IMR-90 (cell line): ENCODE results near the gene CASK. TPM values are rescaled to one million over a fixed set of nuclear protein-coding genes. Genes with fewer than 3 reads are reported as not detected.

Source experiments
- ATAC-seq: fragments of 200-7000 bp; cut with Tn5 transposase; 2 replicates; pipeline ENCODE4 v1.9.1; 2020; ENCODE audit warnings: low read depth, mild to moderate bottlenecking, moderate library complexity
- BruUV-seq: library from RNA; stranded (reverse); fragments of 400-500 nt; replicated peaks from 2 replicates; lab custom pipeline; 2021; lab: Mats Ljungman, UMichigan
- CTCF ChIA-PET: fragments of 300-600 bp; formaldehyde crosslinking; extraction: SDS; loops from one replicate; lab custom pipeline; 2021; ENCODE audit warnings: antibody characterized with exemption; lab: Yijun Ruan, JAX
- POLR2A ChIA-PET: fragments of 300-600 bp; sonication (Branson Sonifier 250); formaldehyde crosslinking; loops from one replicate; lab custom pipeline; 2022; ENCODE audit warnings: antibody characterized with exemption; ENCODE audit not compliant: unreplicated experiment; lab: Charles Lee
- DNase-seq: peaks from one replicate; pipeline ENCODE4 v3.0.0; 2013
- H2AFZ ChIP-seq: replicated peaks from 2 replicates; pipeline ENCODE3; 2013; ENCODE audit warnings: low read length, mild to moderate bottlenecking; ENCODE audit not compliant: poor library complexity
- H2AK5ac ChIP-seq: 2 replicates; pipeline ENCODE4 v1.6.1; 2013; ENCODE audit warnings: low read depth, low read length, inconsistent platforms
- H2AK9ac ChIP-seq: replicated peaks from 2 replicates; pipeline ENCODE3; 2013; ENCODE audit warnings: mild to moderate bottlenecking, low read depth, low read length, moderate library complexity; ENCODE audit not compliant: poor library complexity
- H2BK120ac ChIP-seq: 2 replicates; pipeline ENCODE4 v1.6.1; 2013; ENCODE audit warnings: low read depth, low read length, inconsistent platforms
- H2BK15ac ChIP-seq: 3 replicates; pipeline ENCODE4 v1.6.1; 2013; ENCODE audit warnings: low read depth, low read length, inconsistent platforms
- H2BK20ac ChIP-seq: 2 replicates; pipeline ENCODE4 v1.6.1; 2013; ENCODE audit warnings: low read depth, mild to moderate bottlenecking, inconsistent platforms, low read length, moderate library complexity
- H2BK5ac ChIP-seq: 2 replicates; pipeline ENCODE4 v1.6.1; 2013; ENCODE audit warnings: mild to moderate bottlenecking, low read depth, low read length, inconsistent platforms; ENCODE audit not compliant: poor library complexity, severe bottlenecking
- H3K14ac ChIP-seq: replicated peaks from 2 replicates; pipeline ENCODE4 v1.6.1; 2013; ENCODE audit warnings: low read depth, low read length, inconsistent platforms
- H3K18ac ChIP-seq: 2 replicates; pipeline ENCODE4 v1.6.1; 2013; ENCODE audit warnings: low read depth, low read length, control low read depth
- H3K23ac ChIP-seq: 2 replicates; pipeline ENCODE4 v1.6.1; 2013; ENCODE audit warnings: low read depth, low read length, inconsistent platforms
- H3K27ac ChIP-seq: 2 replicates; pipeline ENCODE4 v1.5.1; 2013; ENCODE audit warnings: mild to moderate bottlenecking, control low read depth, low read length; ENCODE audit not compliant: insufficient read depth
- H3K27me3 ChIP-seq: 2 replicates; pipeline ENCODE4 v1.6.1; 2013; ENCODE audit warnings: low read length; ENCODE audit not compliant: control insufficient read depth, insufficient read depth
- H3K36me3 ChIP-seq: 2 replicates; pipeline ENCODE4 v1.6.1; 2013; ENCODE audit warnings: low read length, mixed read lengths; ENCODE audit not compliant: control insufficient read depth, insufficient read depth
- H3K4ac ChIP-seq: 2 replicates; pipeline ENCODE4 v1.6.1; 2013; ENCODE audit warnings: low read depth, low read length, inconsistent platforms
- H3K4me1 ChIP-seq: 2 replicates; pipeline ENCODE4 v1.6.1; 2013; ENCODE audit warnings: low read length, mixed read lengths; ENCODE audit not compliant: control insufficient read depth, insufficient read depth
- H3K4me2 ChIP-seq: 2 replicates; pipeline ENCODE4 v1.6.1; 2013; ENCODE audit warnings: low read depth, mild to moderate bottlenecking, control low read depth, low read length, moderate library complexity
- H3K4me3 ChIP-seq: 2 replicates; pipeline ENCODE4 v1.5.1; 2013; ENCODE audit warnings: low read depth, mild to moderate bottlenecking, control low read depth, low read length, moderate library complexity; ENCODE audit not compliant: insufficient read depth
- H3K56ac ChIP-seq: 2 replicates; pipeline ENCODE4 v1.6.1; 2013; ENCODE audit warnings: low read length, inconsistent platforms; ENCODE audit not compliant: insufficient read depth; ENCODE audit errors: extremely low read depth
- H3K79me1 ChIP-seq, 2 experiments: 2 replicates each; pipeline ENCODE4 v1.6.1; 2013; ENCODE audit warnings: low read length in 2 of 2, inconsistent platforms in 1 of 2, low read depth in 1 of 2
- H3K9ac ChIP-seq: 2 replicates; pipeline ENCODE4 v1.6.1; 2013; ENCODE audit warnings: low read depth, low read length, control low read depth
- H3K9me1 ChIP-seq: 2 replicates; pipeline ENCODE4 v1.6.1; 2013; ENCODE audit warnings: low read length, inconsistent platforms; ENCODE audit not compliant: insufficient read depth
- H3K9me3 ChIP-seq: 2 replicates; pipeline ENCODE4 v1.6.1; 2013; ENCODE audit warnings: low read length; ENCODE audit not compliant: control insufficient read depth, insufficient read depth
- H4K20me1 ChIP-seq: 2 replicates; pipeline ENCODE4 v1.6.1; 2013; ENCODE audit warnings: low read length, inconsistent platforms; ENCODE audit not compliant: insufficient read depth
- H4K5ac ChIP-seq: 2 replicates; pipeline ENCODE4 v1.6.1; 2013; ENCODE audit warnings: mild to moderate bottlenecking, low read depth, low read length, control low read depth
- H4K8ac ChIP-seq, 2 experiments: 2 replicates each; pipeline ENCODE4 v1.6.1; 2013; ENCODE audit warnings: low read depth in 2 of 2, low read length in 2 of 2, control low read depth in 1 of 2, inconsistent platforms in 1 of 2
- H4K91ac ChIP-seq: 2 replicates; pipeline ENCODE4 v1.6.1; 2013; ENCODE audit warnings: low read depth, low read length, inconsistent platforms; ENCODE audit not compliant: insufficient read depth
- BHLHE40 ChIP-seq: fragments of 150-350 bp; IDR thresholded peaks from 2 replicates; pipeline ENCODE4 v1.6.1; 2016; ENCODE audit warnings: mild to moderate bottlenecking, low read depth, low read length
- CEBPB ChIP-seq: IDR thresholded peaks from 2 replicates; pipeline ENCODE4 v1.6.1; 2012; ENCODE audit warnings: low read depth, low read length, improper control_type of control experiment
- CHD1 ChIP-seq: IDR thresholded peaks from 2 replicates; pipeline ENCODE4 v1.6.1; 2012; ENCODE audit warnings: low read depth, low read length, improper control_type of control experiment
- FOS ChIP-seq: fragments of 150-350 bp; IDR thresholded peaks from 2 replicates; pipeline ENCODE4 v1.6.1; 2016; ENCODE audit warnings: low read depth, low read length
- MAFK ChIP-seq: IDR thresholded peaks from 2 replicates; pipeline ENCODE4 v1.6.1; 2012; ENCODE audit warnings: low read depth, low read length, improper control_type of control experiment
- MAZ ChIP-seq: IDR thresholded peaks from 2 replicates; pipeline ENCODE4 v1.6.1; 2012; ENCODE audit warnings: low read depth, mild to moderate bottlenecking, low read length, improper control_type of control experiment, moderate library complexity, borderline replicate concordance
- NFE2L2 ChIP-seq: fragments of 150-350 bp; IDR thresholded peaks from 2 replicates; pipeline ENCODE4 v1.6.1; 2016; ENCODE audit warnings: low read depth, mild to moderate bottlenecking, low read length
- RAD21 ChIP-seq: IDR thresholded peaks from 2 replicates; pipeline ENCODE4 v1.6.1; 2012; ENCODE audit warnings: low read length, improper control_type of control experiment
- RCOR1 ChIP-seq: IDR thresholded peaks from 2 replicates; pipeline ENCODE4 v1.6.1; 2012; ENCODE audit warnings: mild to moderate bottlenecking, low read length, improper control_type of control experiment; ENCODE audit not compliant: insufficient replicate concordance
- RFX5 ChIP-seq: IDR thresholded peaks from 2 replicates; pipeline ENCODE4 v1.8.0; 2012; ENCODE audit warnings: low read depth, mild to moderate bottlenecking, low read length, moderate library complexity
- SMC3 ChIP-seq: fragments of 150-350 bp; IDR thresholded peaks from 2 replicates; pipeline ENCODE4 v1.6.1; 2016; ENCODE audit warnings: low read depth, mild to moderate bottlenecking, antibody characterized with exemption, low read length, moderate library complexity
- WGBS, 2 experiments: methylation state at CpG; one replicate each; pipeline versions ENCODE4 v1.1.5 to v1.1.7; 2013; ENCODE audit warnings: missing lambda C conversion rate in 2 of 2; ENCODE audit not compliant: insufficient read length in 1 of 2; ENCODE audit errors: extremely low coverage in 2 of 2; 5-methylcytosine and 5-hydroxymethylcytosine counted together
- dilution Hi-C: fragments of 300-500 bp; cut with HindIII; formaldehyde crosslinking; loops from one replicate; pipeline ENCODE4 v1.14.3; 2018; ENCODE audit warnings: low sequenced_read_pairs; ENCODE audit not compliant: unreplicated experiment
- in situ Hi-C: fragments of 300-500 bp; cut with MboI; formaldehyde crosslinking; loops from 3 replicates; pipeline ENCODE4 v1.14.3; 2019; ENCODE audit warnings: low sequenced_read_pairs, inconsistent platforms, mixed read lengths
- intact Hi-C: fragments of 100-400 bp; cut with micrococcal nuclease; formaldehyde crosslinking; loops from 2 replicates; pipeline ENCODE4 v1.10.0; 2022
- polyA plus RNA-seq, 3 experiments: library from polyadenylated mRNA; depleted of rRNA; stranded (reverse); fragments of >200 nt; gene quantifications; 2 replicates each; pipeline ENCODE4 v1.2.3, GENCODE V29; 2012; ENCODE audit warnings: low replicate concordance in 1 of 3
- total RNA-seq: library from RNA; depleted of rRNA; stranded (reverse); fragments of >200 nt; gene quantifications from 2 replicates; pipeline ENCODE4 v1.2.3, GENCODE V29; 2012
- TF ChIP-seq, protein P1 (sequence below): fragments of 150-350 bp; IDR thresholded peaks from 2 replicates; pipeline ENCODE4 v1.6.1; 2017; ENCODE audit warnings: mild to moderate bottlenecking, antibody characterized with exemption, low read length, low read depth
- TF ChIP-seq, protein P2 (sequence below): fragments of 150-350 bp; IDR thresholded peaks from 2 replicates; pipeline ENCODE4 v1.6.1; 2016; ENCODE audit warnings: low read depth, mild to moderate bottlenecking, low read length, moderate library complexity, borderline replicate concordance
- TF ChIP-seq, protein P3 (sequence below): conservative IDR thresholded peaks from 2 replicates; pipeline ENCODE4 v1.5.1; 2012; ENCODE audit warnings: mild to moderate bottlenecking, low read depth, low read length, improper control_type of control experiment

CASK gene
- total and polyA plus RNA-seq, 2 of the 4 experiments (the other 2 are of a cell fraction): 9.4 to 17.7 TPM

DNA sequence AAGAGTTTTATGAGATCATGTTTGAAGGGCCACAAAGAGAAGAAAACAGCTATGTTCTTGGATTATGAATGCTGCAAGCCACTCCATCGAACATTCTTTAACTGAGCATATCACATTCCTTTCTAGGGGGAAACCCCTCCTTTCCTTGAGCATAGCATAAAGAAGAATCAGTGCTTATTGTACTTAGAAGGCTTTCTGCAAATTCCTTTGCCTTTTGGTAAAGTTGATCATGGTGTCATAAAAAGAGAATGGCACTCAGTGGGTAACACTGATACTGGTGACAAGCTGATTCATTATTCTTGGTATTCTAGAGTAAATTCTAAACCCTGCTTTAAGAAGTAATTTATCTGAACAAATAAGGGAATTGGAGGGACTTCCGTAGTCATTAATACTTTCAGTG is 323.1 kb downstream of the CASK start:
- Histone ChIP-seq H3K9ac (no peak overlapping the region), H2AFZ (no peak overlapping the region), H2BK120ac (no peak overlapping the region), H3K9me1 (peaks cover 3% of the 10 kb centered on the region; the same call in 1 of the 2 replicates), H4K8ac (no peak overlapping the region), H3K79me1 (no peaks in the 10 kb centered on the region), H4K20me1 (no peaks in the 10 kb centered on the region), H3K18ac (no peak overlapping the region), H3K36me3 (no peaks in the 10 kb centered on the region), H3K4me1 (no peaks in the 10 kb centered on the region), H3K56ac (no peak overlapping the region), H3K4me3 (no peak overlapping the region), H3K14ac (no peak overlapping the region), H3K23ac (no peak overlapping the region), H2AK5ac (no peak overlapping the region), H4K91ac (no peak overlapping the region), H3K27me3 (no peaks in the 10 kb centered on the region), H2BK20ac (no peak overlapping the region), H2AK9ac (no peak overlapping the region), H4K5ac (no peak overlapping the region), H2BK15ac (no peak overlapping the region), H3K4ac (no peak overlapping the region), H2BK5ac (peak overlapping the region; percentile 63), H3K4me2 (no peak overlapping the region), H3K9me3 (no peaks in the 10 kb centered on the region), H3K27ac (no peak overlapping the region)
- peak; percentile 95 for ATAC-seq
- CTCF ChIA-PET: no interaction called here
- in situ Hi-C loops: no loop called here
- TF ChIP-seq SMC3 (no peak), FOS (no peak), NFE2L2 (no peak), RAD21 (no peak), MAFK (no peak), MAZ (no peak), BHLHE40 (no peak), CEBPB (no peak), CHD1 (no peak), RFX5 (no peak), RCOR1 (no peak)
- TF ChIP-seq, protein P1, sequence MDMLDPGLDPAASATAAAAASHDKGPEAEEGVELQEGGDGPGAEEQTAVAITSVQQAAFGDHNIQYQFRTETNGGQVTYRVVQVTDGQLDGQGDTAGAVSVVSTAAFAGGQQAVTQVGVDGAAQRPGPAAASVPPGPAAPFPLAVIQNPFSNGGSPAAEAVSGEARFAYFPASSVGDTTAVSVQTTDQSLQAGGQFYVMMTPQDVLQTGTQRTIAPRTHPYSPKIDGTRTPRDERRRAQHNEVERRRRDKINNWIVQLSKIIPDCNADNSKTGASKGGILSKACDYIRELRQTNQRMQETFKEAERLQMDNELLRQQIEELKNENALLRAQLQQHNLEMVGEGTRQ: no peak
- TF ChIP-seq, protein P2, sequence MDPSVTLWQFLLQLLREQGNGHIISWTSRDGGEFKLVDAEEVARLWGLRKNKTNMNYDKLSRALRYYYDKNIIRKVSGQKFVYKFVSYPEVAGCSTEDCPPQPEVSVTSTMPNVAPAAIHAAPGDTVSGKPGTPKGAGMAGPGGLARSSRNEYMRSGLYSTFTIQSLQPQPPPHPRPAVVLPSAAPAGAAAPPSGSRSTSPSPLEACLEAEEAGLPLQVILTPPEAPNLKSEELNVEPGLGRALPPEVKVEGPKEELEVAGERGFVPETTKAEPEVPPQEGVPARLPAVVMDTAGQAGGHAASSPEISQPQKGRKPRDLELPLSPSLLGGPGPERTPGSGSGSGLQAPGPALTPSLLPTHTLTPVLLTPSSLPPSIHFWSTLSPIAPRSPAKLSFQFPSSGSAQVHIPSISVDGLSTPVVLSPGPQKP: no peak
- TF ChIP-seq, protein P3, sequence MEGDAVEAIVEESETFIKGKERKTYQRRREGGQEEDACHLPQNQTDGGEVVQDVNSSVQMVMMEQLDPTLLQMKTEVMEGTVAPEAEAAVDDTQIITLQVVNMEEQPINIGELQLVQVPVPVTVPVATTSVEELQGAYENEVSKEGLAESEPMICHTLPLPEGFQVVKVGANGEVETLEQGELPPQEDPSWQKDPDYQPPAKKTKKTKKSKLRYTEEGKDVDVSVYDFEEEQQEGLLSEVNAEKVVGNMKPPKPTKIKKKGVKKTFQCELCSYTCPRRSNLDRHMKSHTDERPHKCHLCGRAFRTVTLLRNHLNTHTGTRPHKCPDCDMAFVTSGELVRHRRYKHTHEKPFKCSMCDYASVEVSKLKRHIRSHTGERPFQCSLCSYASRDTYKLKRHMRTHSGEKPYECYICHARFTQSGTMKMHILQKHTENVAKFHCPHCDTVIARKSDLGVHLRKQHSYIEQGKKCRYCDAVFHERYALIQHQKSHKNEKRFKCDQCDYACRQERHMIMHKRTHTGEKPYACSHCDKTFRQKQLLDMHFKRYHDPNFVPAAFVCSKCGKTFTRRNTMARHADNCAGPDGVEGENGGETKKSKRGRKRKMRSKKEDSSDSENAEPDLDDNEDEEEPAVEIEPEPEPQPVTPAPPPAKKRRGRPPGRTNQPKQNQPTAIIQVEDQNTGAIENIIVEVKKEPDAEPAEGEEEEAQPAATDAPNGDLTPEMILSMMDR: no peak
- BruUV-seq: no TSS peak
- POLR2A ChIA-PET: no interaction called here
- dilution Hi-C loops: no loop called here
- peak; percentile 68 for DNase-seq
- WGBS, 2 experiments: no CpG with 5 or more reads among the region's 2 CpGs
- intact Hi-C loops: no loop called here
